ENCODE measurements around the gene CSMD2.
A peak's percentile ranks its signal among the peaks of the same experiment; 100 is the strongest.

DNA sequence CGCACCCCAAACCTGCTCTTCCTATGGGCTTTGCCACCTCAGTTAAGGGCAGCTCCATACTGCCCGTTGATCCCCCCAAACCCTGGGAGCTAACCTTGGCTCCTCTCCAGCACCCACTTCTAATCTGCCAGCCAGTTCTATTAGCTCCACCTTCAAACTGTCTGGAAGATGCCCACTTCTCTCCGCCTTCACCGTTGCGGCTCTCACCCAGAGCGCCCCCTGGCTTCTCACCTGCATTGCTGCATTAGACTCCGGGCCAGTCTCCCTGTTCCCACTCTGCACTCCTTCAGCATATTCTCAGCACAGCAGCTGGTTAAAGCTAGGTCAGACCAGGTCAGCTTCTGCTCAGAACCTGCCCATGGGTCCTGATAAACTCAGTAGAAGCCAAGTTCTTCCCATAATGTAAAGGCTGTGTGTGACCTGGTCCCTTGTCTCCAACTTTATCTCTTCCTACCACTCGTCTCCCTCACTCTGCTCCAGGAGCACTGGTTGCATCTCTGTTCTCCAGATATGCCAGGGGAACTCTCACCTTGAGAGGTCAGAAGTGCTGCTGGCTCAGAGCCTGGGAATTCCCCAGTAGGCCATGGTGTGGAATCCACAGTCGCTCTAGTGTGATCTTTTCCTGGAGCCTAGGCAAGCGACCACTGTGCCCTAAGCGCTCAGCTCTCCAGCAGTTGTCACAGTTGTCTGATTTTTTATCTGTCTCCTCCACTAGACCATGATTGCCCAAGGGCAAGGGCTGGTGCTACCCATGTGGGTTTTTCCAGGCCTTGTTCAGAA is 150.9 kb downstream of the CSMD2 start:
- TF ChIP-seq, protein P1, sequence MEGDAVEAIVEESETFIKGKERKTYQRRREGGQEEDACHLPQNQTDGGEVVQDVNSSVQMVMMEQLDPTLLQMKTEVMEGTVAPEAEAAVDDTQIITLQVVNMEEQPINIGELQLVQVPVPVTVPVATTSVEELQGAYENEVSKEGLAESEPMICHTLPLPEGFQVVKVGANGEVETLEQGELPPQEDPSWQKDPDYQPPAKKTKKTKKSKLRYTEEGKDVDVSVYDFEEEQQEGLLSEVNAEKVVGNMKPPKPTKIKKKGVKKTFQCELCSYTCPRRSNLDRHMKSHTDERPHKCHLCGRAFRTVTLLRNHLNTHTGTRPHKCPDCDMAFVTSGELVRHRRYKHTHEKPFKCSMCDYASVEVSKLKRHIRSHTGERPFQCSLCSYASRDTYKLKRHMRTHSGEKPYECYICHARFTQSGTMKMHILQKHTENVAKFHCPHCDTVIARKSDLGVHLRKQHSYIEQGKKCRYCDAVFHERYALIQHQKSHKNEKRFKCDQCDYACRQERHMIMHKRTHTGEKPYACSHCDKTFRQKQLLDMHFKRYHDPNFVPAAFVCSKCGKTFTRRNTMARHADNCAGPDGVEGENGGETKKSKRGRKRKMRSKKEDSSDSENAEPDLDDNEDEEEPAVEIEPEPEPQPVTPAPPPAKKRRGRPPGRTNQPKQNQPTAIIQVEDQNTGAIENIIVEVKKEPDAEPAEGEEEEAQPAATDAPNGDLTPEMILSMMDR (conservative IDR thresholded peaks at IDR 0.05; ENCODE audit: low read length): peak; percentile 26; the same call in 1 of the 2 replicates
- TF ChIP-seq EZH2phosphoT487 (IDR thresholded peaks at IDR 0.05; ENCODE audit: borderline replicate concordance): no peak
